Colonic mucosa (tissue), 4 donors: ENCODE data around the gene PTPRF. TPM values are rescaled to one million over a fixed set of nuclear protein-coding genes. Genes with fewer than 3 reads are reported as not detected.

Experiments
- DNase-seq: peaks from one replicate; pipeline ENCODE4 v3.0.0-alpha.2; 2020
- H3K27ac ChIP-seq: fragments of 200-600 bp; one replicate; pipeline ENCODE4 v1.8.0; 2021
- H3K27me3 ChIP-seq: fragments of 200-600 bp; one replicate; pipeline ENCODE4 v1.8.0; 2021
- H3K36me3 ChIP-seq: fragments of 200-600 bp; one replicate; pipeline ENCODE4 v1.8.0; 2021
- H3K4me1 ChIP-seq: fragments of 200-600 bp; one replicate; pipeline ENCODE4 v1.8.0; 2021; ENCODE audit warnings: mild to moderate bottlenecking
- H3K4me3 ChIP-seq: fragments of 200-600 bp; one replicate; pipeline ENCODE4 v1.8.0; 2021
- H3K9ac ChIP-seq, 2 donors: one replicate each; pipeline ENCODE4 v1.7.0; 2013; ENCODE audit warnings: control low read depth in 2 of 2, low read depth in 2 of 2, low read length in 2 of 2
- H3K9me3 ChIP-seq: fragments of 200-600 bp; one replicate; pipeline ENCODE4 v1.8.0; 2021
- intact Hi-C: fragments of 100-400 bp; cut with DNase I; formaldehyde crosslinking; loops from one replicate; pipeline ENCODE4 v1.14.1; 2022
- total RNA-seq, 2 donors: library from RNA; stranded (reverse); fragmentation: NEBNext Ultra II Directional in 1 of 2; extraction: Animal tissue kit (Norgen Biotek cat#: 25700) in 1 of 2; gene quantifications; one replicate each; pipeline ENCODE4 v1.2.1, GENCODE V29; 2021
- TF ChIP-seq, protein P1 (sequence below): fragments of 200-600 bp; IDR thresholded peaks from one replicate; pipeline ENCODE4 v1.8.0; 2022; ENCODE audit warnings: antibody characterized with exemption, mild to moderate bottlenecking
- donor health status: healthy.
- donor health status: DM: no; HTN: no; CAD: no.
- donor health status: DM: no; HTN: no; CAD: no.

The PTPRF gene
- total RNA-seq, 2 donors from 2014 or later: 351 to 449 TPM

GRCh38 chr1:43653339-43653738 is 122.7 kb downstream of the PTPRF start:
- intact Hi-C loops: no loop called here
- peaks cover 5% of the 10 kb centered on the region for H3K36me3 ChIP-seq
- H3K27me3 ChIP-seq: no peaks in the 10 kb centered on the region
- H3K4me3 ChIP-seq: no peak overlapping the region
- H3K9ac ChIP-seq: no peak overlapping the region
- DNase-seq: no peak
- TF ChIP-seq, protein P1, sequence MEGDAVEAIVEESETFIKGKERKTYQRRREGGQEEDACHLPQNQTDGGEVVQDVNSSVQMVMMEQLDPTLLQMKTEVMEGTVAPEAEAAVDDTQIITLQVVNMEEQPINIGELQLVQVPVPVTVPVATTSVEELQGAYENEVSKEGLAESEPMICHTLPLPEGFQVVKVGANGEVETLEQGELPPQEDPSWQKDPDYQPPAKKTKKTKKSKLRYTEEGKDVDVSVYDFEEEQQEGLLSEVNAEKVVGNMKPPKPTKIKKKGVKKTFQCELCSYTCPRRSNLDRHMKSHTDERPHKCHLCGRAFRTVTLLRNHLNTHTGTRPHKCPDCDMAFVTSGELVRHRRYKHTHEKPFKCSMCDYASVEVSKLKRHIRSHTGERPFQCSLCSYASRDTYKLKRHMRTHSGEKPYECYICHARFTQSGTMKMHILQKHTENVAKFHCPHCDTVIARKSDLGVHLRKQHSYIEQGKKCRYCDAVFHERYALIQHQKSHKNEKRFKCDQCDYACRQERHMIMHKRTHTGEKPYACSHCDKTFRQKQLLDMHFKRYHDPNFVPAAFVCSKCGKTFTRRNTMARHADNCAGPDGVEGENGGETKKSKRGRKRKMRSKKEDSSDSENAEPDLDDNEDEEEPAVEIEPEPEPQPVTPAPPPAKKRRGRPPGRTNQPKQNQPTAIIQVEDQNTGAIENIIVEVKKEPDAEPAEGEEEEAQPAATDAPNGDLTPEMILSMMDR: no peak
- no peaks in the 10 kb centered on the region for H3K9me3 ChIP-seq
- no peak overlapping the region for H3K27ac ChIP-seq
- H3K4me1 ChIP-seq: peaks cover 6% of the 10 kb centered on the region

DNA sequence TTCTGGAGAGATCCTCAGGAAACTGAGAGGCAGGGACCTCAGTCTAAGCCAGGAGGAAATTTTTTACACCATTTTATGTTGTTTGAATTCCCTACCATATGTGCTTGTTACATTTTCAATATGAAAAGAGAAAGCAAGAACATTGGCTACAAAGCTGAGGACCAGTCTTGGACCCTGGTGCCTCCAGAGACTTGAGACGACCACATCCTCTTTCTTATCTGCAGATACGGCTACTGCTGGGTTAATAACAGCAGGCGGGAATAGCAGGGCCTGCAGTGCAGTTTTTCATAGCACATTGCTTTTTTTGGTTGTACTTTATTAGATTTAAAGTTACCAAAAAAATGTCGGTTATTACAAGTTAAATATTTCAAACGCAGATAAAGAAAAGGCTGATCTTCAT is 123.2 kb downstream of the PTPRF start:
- no peak for DNase-seq
- intact Hi-C loops: no loop called here
- Histone ChIP-seq H3K36me3 (peaks cover 5% of the 10 kb centered on the region), H3K9ac (no peak overlapping the region), H3K9me3 (no peaks in the 10 kb centered on the region), H3K4me1 (peaks cover 6% of the 10 kb centered on the region), H3K4me3 (no peak overlapping the region), H3K27ac (no peak overlapping the region), H3K27me3 (no peaks in the 10 kb centered on the region)
- TF ChIP-seq, protein P1: no peak

DNA sequence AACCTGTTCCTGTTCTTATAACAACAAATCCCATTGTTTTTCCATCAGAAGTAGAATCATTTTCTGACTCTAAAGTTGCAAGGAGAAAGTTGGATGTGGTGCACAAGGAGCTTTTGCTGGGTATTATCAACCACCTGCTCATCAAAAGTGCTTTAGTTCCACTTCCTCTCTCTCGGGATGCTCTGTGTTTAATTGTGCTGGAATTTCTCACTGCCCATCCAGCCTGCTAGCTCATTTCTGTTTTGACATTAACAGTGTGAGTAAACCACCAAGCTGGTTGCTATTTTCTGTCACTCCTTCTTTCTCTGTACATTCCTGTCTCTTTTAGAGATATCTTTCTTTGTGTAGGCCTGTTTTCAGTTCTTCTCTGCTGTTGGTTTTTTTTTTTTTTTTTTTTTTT is 125.3 kb downstream of the PTPRF start:
- Histone ChIP-seq H3K27me3 (no peaks in the 10 kb centered on the region), H3K27ac (no peak overlapping the region), H3K4me3 (no peak overlapping the region), H3K9ac (no peak overlapping the region), H3K4me1 (peaks cover 6% of the 10 kb centered on the region), H3K9me3 (no peaks in the 10 kb centered on the region), H3K36me3 (peaks cover 17% of the 10 kb centered on the region)
- TF ChIP-seq, protein P1: no peak
- no peak for DNase-seq
- intact Hi-C loops: no loop called here

DNA sequence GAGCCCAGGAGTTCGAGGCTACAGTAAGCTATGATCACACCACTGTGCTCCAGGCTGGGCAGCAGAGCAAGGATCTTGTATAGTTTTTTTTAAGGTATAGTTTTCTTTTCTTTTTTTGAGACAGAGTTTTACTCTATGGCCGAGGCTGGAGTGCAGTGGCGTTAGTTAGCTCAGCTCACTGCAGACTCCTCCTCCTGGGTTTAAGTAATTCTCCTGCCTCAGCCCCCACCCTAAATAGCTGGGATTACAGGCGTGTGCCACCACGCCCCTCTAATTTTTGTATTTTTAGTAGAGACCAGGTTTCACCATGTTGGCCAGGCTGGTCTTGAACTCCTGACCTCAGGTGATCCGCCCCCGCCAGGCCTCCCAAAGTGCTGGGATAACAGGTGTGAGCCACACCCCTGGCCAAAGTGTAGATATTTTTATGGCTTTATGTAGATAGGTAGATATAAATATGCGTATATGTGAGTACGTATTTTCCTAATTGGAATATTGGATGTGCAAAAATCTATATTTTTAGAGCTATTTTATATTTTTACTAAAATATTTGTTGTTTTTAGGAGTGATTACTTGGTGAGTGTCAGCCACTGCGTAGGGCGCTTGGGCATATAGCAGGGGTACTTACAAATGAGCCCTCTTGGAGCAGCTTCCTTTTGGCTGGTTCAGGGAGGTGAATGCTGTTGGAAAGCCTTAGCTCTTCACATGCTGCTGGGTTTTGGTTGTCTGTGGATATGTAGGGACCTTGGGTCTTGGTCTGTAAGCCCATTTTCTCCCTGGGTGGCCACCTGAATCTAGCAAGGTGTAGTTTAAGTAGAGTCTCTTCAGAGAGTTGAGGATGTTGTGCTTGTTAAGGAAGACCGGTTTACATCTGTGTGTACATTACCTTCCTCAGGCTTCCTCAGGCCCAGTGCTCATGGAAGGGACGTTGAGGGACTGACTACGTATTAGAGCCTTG is 128.8 kb downstream of the PTPRF start:
- intact Hi-C loops: loop anchor here (2.0 kb wide), 1 partner anchor 131 kb away; no protein-coding TSS in a partner anchor
- DNase-seq: peak; percentile 45
- TF ChIP-seq, protein P1: no peak
- H3K27ac ChIP-seq: no peak overlapping the region
- H3K36me3 ChIP-seq: peaks cover 35% of the 10 kb centered on the region
- H3K4me3 ChIP-seq: no peak overlapping the region
- no peaks in the 10 kb centered on the region for H3K27me3 ChIP-seq
- no peaks in the 10 kb centered on the region for H3K9me3 ChIP-seq
- H3K9ac ChIP-seq: no peak overlapping the region
- H3K4me1 ChIP-seq: no peaks in the 10 kb centered on the region

DNA sequence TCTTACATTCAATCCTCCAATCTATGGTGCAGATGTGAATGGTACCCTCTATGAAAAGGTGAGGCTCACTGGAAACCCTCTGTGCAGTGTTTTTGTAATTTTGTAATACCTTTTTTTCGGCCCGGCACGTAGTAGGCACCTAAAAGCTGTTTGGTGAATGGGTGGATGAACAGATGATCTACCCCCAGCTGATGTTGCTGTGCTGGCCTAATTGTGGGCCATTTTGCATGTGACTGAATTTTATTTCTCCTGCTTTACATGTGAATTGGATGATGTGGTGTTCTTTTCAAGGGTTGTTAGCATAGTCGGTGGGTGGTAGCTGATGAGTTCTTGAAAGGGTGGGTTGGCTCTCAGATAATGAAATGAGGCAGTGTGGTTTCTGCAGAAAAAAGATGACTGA is 129.7 kb downstream of the PTPRF start:
- no peak for DNase-seq
- Histone ChIP-seq H3K27ac (no peak overlapping the region), H3K9ac (no peak overlapping the region), H3K36me3 (peaks cover 38% of the 10 kb centered on the region), H3K27me3 (no peaks in the 10 kb centered on the region), H3K4me1 (no peaks in the 10 kb centered on the region), H3K9me3 (no peaks in the 10 kb centered on the region), H3K4me3 (no peak overlapping the region)
- TF ChIP-seq, protein P1: no peak
- intact Hi-C loops: no loop called here
